Ovary (tissue), 3 donors: ENCODE data around the gene MYO1H.

Experiments
- EP300 ChIP-seq: sonication (generic); formaldehyde crosslinking; IDR thresholded peaks from one replicate; pipeline ENCODE4 v1.6.1; 2017; ENCODE audit warnings: antibody characterized with exemption
- POLR2A ChIP-seq: fragments of 450-650 bp; IDR thresholded peaks from one replicate; pipeline ENCODE4 v1.6.1; 2017; ENCODE audit warnings: antibody characterized with exemption, mild to moderate bottlenecking, moderate library complexity
- TF ChIP-seq, protein P1 (sequence below), 3 donors: fragments of 450-650 bp in 2 of 3; fragments of 200-600 bp in 1 of 3; IDR thresholded peaks; one replicate each; pipeline versions ENCODE4 v1.5.1 to v1.8.0; 2016 to 2022; ENCODE audit warnings: antibody characterized with exemption in 3 of 3, mild to moderate bottlenecking in 1 of 3
- donor health status: DM: no; HTN: no; CAD: no.

DNA sequence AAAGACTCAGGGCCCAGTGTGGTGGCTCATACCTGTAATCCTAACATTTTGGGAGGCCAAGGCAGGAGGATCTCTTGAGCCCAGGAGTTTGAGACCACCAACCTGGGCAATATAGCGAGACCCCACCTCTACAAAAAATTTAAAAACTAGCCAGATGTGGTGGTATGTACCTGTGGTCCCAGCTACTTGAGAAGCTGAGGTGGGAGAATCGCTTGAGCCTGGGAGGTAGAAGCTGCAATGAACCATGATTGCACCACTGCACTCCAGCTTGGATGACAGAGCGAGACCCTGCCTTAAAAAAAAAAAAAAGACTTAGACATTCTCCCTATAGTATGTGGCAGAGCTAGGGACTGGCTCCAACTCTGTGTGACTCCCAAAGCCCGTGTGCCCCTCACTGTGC, 132.7 kb downstream of the MYO1H start:
- TF ChIP-seq, protein P1, sequence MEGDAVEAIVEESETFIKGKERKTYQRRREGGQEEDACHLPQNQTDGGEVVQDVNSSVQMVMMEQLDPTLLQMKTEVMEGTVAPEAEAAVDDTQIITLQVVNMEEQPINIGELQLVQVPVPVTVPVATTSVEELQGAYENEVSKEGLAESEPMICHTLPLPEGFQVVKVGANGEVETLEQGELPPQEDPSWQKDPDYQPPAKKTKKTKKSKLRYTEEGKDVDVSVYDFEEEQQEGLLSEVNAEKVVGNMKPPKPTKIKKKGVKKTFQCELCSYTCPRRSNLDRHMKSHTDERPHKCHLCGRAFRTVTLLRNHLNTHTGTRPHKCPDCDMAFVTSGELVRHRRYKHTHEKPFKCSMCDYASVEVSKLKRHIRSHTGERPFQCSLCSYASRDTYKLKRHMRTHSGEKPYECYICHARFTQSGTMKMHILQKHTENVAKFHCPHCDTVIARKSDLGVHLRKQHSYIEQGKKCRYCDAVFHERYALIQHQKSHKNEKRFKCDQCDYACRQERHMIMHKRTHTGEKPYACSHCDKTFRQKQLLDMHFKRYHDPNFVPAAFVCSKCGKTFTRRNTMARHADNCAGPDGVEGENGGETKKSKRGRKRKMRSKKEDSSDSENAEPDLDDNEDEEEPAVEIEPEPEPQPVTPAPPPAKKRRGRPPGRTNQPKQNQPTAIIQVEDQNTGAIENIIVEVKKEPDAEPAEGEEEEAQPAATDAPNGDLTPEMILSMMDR (IDR thresholded peaks at IDR 0.05) = no peak
- TF ChIP-seq EP300 = no peak
- TF ChIP-seq POLR2A = no peak
